ENCODE data around the gene GADD45A. TPM values are rescaled to one million over a fixed set of nuclear protein-coding genes. Genes with fewer than 3 reads are reported as not detected.
"Not testable (repeated sequence)": the region's sequence is repeated elsewhere in the genome, so short reads cannot be mapped to it uniquely, and the experiment has no call there.

The GADD45A gene
- polyA plus RNA-seq, 3 donors, result 117 to 145 (median 130) TPM

GRCh38 chr1:67655581-67655980 is 29.4 kb upstream of the GADD45A start:
- DNase-seq (ENCODE audit: extremely low read depth in 1 of 11, low read depth in 9 of 11, low spot score in 4 of 11), result no peak

- not testable (repeated sequence) for DNase-seq (ENCODE audit: extremely low read depth in 1 of 11, low read depth in 9 of 11, low spot score in 4 of 11)
Observed at GRCh38 chr1:67657152-67657551, 27.8 kb upstream of the GADD45A start.

- no peak for DNase-seq (ENCODE audit: extremely low read depth in 1 of 11, low read depth in 9 of 11, low spot score in 4 of 11)
Observed at GRCh38 chr1:67659229-67659628, 25.8 kb upstream of the GADD45A start.

- no peak for DNase-seq (ENCODE audit: extremely low read depth in 1 of 11, low read depth in 9 of 11, low spot score in 4 of 11)
Observed at GRCh38 chr1:67662884-67663283, 22.1 kb upstream of the GADD45A start.

GRCh38 chr1:67664048-67664447 is 21.0 kb upstream of the GADD45A start:
- DNase-seq (ENCODE audit: extremely low read depth in 1 of 11, low read depth in 9 of 11, low spot score in 4 of 11), result no peak

- not testable (repeated sequence) for DNase-seq (ENCODE audit: extremely low read depth in 1 of 11, low read depth in 9 of 11, low spot score in 4 of 11)
Observed at GRCh38 chr1:67665307-67665706, 19.7 kb upstream of the GADD45A start.

- no peak for DNase-seq (ENCODE audit: extremely low read depth in 1 of 11, low read depth in 9 of 11, low spot score in 4 of 11)
Observed at GRCh38 chr1:67666636-67667035, 18.4 kb upstream of the GADD45A start.

- DNase-seq (ENCODE audit: extremely low read depth in 1 of 11, low read depth in 9 of 11, low spot score in 4 of 11), result no peak
Observed at GRCh38 chr1:67668660-67669059, 16.3 kb upstream of the GADD45A start.

- no peak for DNase-seq (ENCODE audit: extremely low read depth in 1 of 11, low read depth in 9 of 11, low spot score in 4 of 11)
Observed at GRCh38 chr1:67672260-67672803, 12.7 kb upstream of the GADD45A start.

GRCh38 chr1:67673468-67674201 is 11.4 kb upstream of the GADD45A start:
- no peak for DNase-seq (ENCODE audit: extremely low read depth in 1 of 11, low read depth in 9 of 11, low spot score in 4 of 11)

- peak in 6 of 11 donors; percentile 31 to 69 (median 57) for DNase-seq (ENCODE audit: extremely low read depth in 1 of 11, low read depth in 9 of 11, low spot score in 4 of 11)
Observed at GRCh38 chr1:67674260-67675011, 10.6 kb upstream of the GADD45A start.

- no peak for DNase-seq (ENCODE audit: extremely low read depth in 1 of 11, low read depth in 9 of 11, low spot score in 4 of 11)
Observed at GRCh38 chr1:67675800-67676199, 9.2 kb upstream of the GADD45A start.

- no peak for DNase-seq (ENCODE audit: extremely low read depth in 1 of 11, low read depth in 9 of 11, low spot score in 4 of 11)
Observed at GRCh38 chr1:67676287-67676686, 8.7 kb upstream of the GADD45A start.

- no peak for DNase-seq (ENCODE audit: extremely low read depth in 1 of 11, low read depth in 9 of 11, low spot score in 4 of 11)
Observed at GRCh38 chr1:67676946-67677345, 8.1 kb upstream of the GADD45A start.

GRCh38 chr1:67677408-67677807 is 7.6 kb upstream of the GADD45A start:
- no peak for DNase-seq (ENCODE audit: extremely low read depth in 1 of 11, low read depth in 9 of 11, low spot score in 4 of 11)

- peak in 7 of 11 donors; percentile 31 to 62 (median 53) for DNase-seq (ENCODE audit: extremely low read depth in 1 of 11, low read depth in 9 of 11, low spot score in 4 of 11)
Observed at GRCh38 chr1:67677930-67678329, 7.1 kb upstream of the GADD45A start.

GRCh38 chr1:67679691-67680090 is 5.3 kb upstream of the GADD45A start:
- no peak for DNase-seq (ENCODE audit: extremely low read depth in 1 of 11, low read depth in 9 of 11, low spot score in 4 of 11)

- no peak for DNase-seq (ENCODE audit: extremely low read depth in 1 of 11, low read depth in 9 of 11, low spot score in 4 of 11)
Observed at GRCh38 chr1:67680486-67680885, 4.5 kb upstream of the GADD45A start.

GRCh38 chr1:67682659-67683197 is 2.3 kb upstream of the GADD45A start:
- DNase-seq (ENCODE audit: extremely low read depth in 1 of 11, low read depth in 9 of 11, low spot score in 4 of 11), result no peak

- no peak for DNase-seq (ENCODE audit: extremely low read depth in 1 of 11, low read depth in 9 of 11, low spot score in 4 of 11)
Observed at GRCh38 chr1:67683316-67683715, 1.7 kb upstream of the GADD45A start.
